HAP-1 (cell line): ENCODE measurements around the gene CAV1.

Experiments used
- DNase-seq, 2 experiments: peaks; one replicate each; pipeline ENCODE4 v3.0.0-alpha.2; 2016 to 2020; ENCODE audit warnings: low spot score in 2 of 2
- H3K27me3 ChIP-seq: fragments of 250-450 bp; sonication (Bioruptor Pico); 2 replicates; pipeline ENCODE4 v1.5.1; 2020; ENCODE audit warnings: low read depth, mild to moderate bottlenecking, moderate library complexity
- H3K36me3 ChIP-seq: fragments of 250-450 bp; sonication (Bioruptor Pico); replicated peaks from 2 replicates; pipeline ENCODE4 v1.5.1; 2020; ENCODE audit warnings: mild to moderate bottlenecking
- H3K4me1 ChIP-seq: fragments of 250-450 bp; sonication (Bioruptor Pico); 2 replicates; pipeline ENCODE4 v1.5.1; 2020; ENCODE audit warnings: mild to moderate bottlenecking
- H3K4me3 ChIP-seq: fragments of 250-450 bp; sonication (Bioruptor Pico); 2 replicates; pipeline ENCODE4 v1.5.1; 2020; ENCODE audit warnings: mild to moderate bottlenecking, moderate library complexity
- H3K9me3 ChIP-seq: fragments of 250-450 bp; sonication (Bioruptor Pico); 2 replicates; pipeline ENCODE4 v1.5.1; 2020; ENCODE audit warnings: mild to moderate bottlenecking, moderate library complexity
- in situ Hi-C: fragments of 300-500 bp; cut with MboI; formaldehyde crosslinking; loops from 3 replicates; pipeline ENCODE4 v1.14.3; 2020; ENCODE audit warnings: low sequenced_read_pairs, inconsistent platforms, mixed read lengths

The CAV1 gene

GRCh38 chr7:116529250-116529649 lies 4.4 kb downstream of the CAV1 start:
- Histone ChIP-seq H3K27me3 (no peaks in the 10 kb centered on the region), H3K4me3 (no peak overlapping the region), H3K9me3 (no peaks in the 10 kb centered on the region), H3K4me1 (peaks cover 11% of the 10 kb centered on the region), H3K36me3 (no peaks in the 10 kb centered on the region)
- no peak for DNase-seq
- in situ Hi-C loops = no loop called here

GRCh38 chr7:116530107-116530820 lies 5.4 kb downstream of the CAV1 start:
- Histone ChIP-seq H3K4me3 (no peak overlapping the region), H3K9me3 (no peaks in the 10 kb centered on the region), H3K27me3 (no peaks in the 10 kb centered on the region), H3K36me3 (no peaks in the 10 kb centered on the region), H3K4me1 (peaks cover 8% of the 10 kb centered on the region)
- DNase-seq = no peak
- in situ Hi-C loops = no loop called here

GRCh38 chr7:116532102-116532688 lies 7.4 kb downstream of the CAV1 start:
- Histone ChIP-seq H3K27me3 (no peaks in the 10 kb centered on the region), H3K36me3 (no peaks in the 10 kb centered on the region), H3K9me3 (no peaks in the 10 kb centered on the region), H3K4me3 (no peak overlapping the region), H3K4me1 (no peaks in the 10 kb centered on the region)
- in situ Hi-C loops = no loop called here
- DNase-seq = no peak

GRCh38 chr7:116534790-116535189 lies 10.0 kb downstream of the CAV1 start:
- no peak overlapping the region for H3K4me3 ChIP-seq
- in situ Hi-C loops = no loop called here
- no peaks in the 10 kb centered on the region for H3K4me1 ChIP-seq
- H3K36me3 ChIP-seq = no peaks in the 10 kb centered on the region
- DNase-seq = no peak
- no peaks in the 10 kb centered on the region for H3K27me3 ChIP-seq
- H3K9me3 ChIP-seq = no peaks in the 10 kb centered on the region

- no peaks in the 10 kb centered on the region for H3K36me3 ChIP-seq
- no peaks in the 10 kb centered on the region for H3K27me3 ChIP-seq
- no peak for DNase-seq
- H3K4me3 ChIP-seq = no peak overlapping the region
- in situ Hi-C loops = no loop called here
- H3K4me1 ChIP-seq = no peaks in the 10 kb centered on the region
- no peaks in the 10 kb centered on the region for H3K9me3 ChIP-seq
Measured at GRCh38 chr7:116535416-116535815, 10.6 kb downstream of the CAV1 start.

- Histone ChIP-seq H3K4me1 (no peaks in the 10 kb centered on the region), H3K36me3 (no peaks in the 10 kb centered on the region)
- in situ Hi-C loops = no loop called here
Measured at GRCh38 chr7:116538138-116538537, 13.3 kb downstream of the CAV1 start.

GRCh38 chr7:116539879-116540278 lies 15.0 kb downstream of the CAV1 start:
- in situ Hi-C loops = no loop called here
- Histone ChIP-seq H3K27me3 (no peaks in the 10 kb centered on the region), H3K4me1 (no peaks in the 10 kb centered on the region), H3K9me3 (no peaks in the 10 kb centered on the region), H3K4me3 (no peak overlapping the region), H3K36me3 (no peaks in the 10 kb centered on the region)
- no peak for DNase-seq

More at GRCh38 chr7:116538138-116538537, 13.3 kb downstream of the CAV1 start:
- no peak for DNase-seq
- H3K9me3 ChIP-seq = no peaks in the 10 kb centered on the region
- no peaks in the 10 kb centered on the region for H3K27me3 ChIP-seq
- H3K4me3 ChIP-seq = no peak overlapping the region

- H3K27me3 ChIP-seq = no peaks in the 10 kb centered on the region
- DNase-seq = no peak
- in situ Hi-C loops = no loop called here
- no peaks in the 10 kb centered on the region for H3K36me3 ChIP-seq
- H3K4me3 ChIP-seq = no peak overlapping the region
- no peaks in the 10 kb centered on the region for H3K9me3 ChIP-seq
- H3K4me1 ChIP-seq = no peaks in the 10 kb centered on the region
Measured at GRCh38 chr7:116540743-116541142, 15.9 kb downstream of the CAV1 start.

GRCh38 chr7:116541951-116542350 lies 17.1 kb downstream of the CAV1 start:
- in situ Hi-C loops = no loop called here
- DNase-seq = no peak
- Histone ChIP-seq H3K36me3 (no peaks in the 10 kb centered on the region), H3K4me1 (no peaks in the 10 kb centered on the region), H3K4me3 (no peak overlapping the region), H3K9me3 (no peaks in the 10 kb centered on the region), H3K27me3 (no peaks in the 10 kb centered on the region)

GRCh38 chr7:116542618-116543017 lies 17.8 kb downstream of the CAV1 start:
- in situ Hi-C loops = no loop called here
- Histone ChIP-seq H3K27me3 (no peaks in the 10 kb centered on the region), H3K9me3 (no peaks in the 10 kb centered on the region), H3K4me3 (no peak overlapping the region), H3K4me1 (no peaks in the 10 kb centered on the region), H3K36me3 (no peaks in the 10 kb centered on the region)
- no peak for DNase-seq

GRCh38 chr7:116543664-116544063 lies 18.8 kb downstream of the CAV1 start:
- in situ Hi-C loops = no loop called here
- Histone ChIP-seq H3K4me1 (no peaks in the 10 kb centered on the region), H3K9me3 (no peaks in the 10 kb centered on the region), H3K4me3 (no peak overlapping the region), H3K36me3 (no peaks in the 10 kb centered on the region), H3K27me3 (no peaks in the 10 kb centered on the region)
- no peak for DNase-seq

GRCh38 chr7:116544487-116544886 lies 19.7 kb downstream of the CAV1 start:
- Histone ChIP-seq H3K27me3 (no peaks in the 10 kb centered on the region), H3K9me3 (no peaks in the 10 kb centered on the region), H3K4me1 (no peaks in the 10 kb centered on the region), H3K4me3 (no peak overlapping the region), H3K36me3 (no peaks in the 10 kb centered on the region)
- in situ Hi-C loops = no loop called here
- no peak for DNase-seq

GRCh38 chr7:116545411-116545993 lies 20.7 kb downstream of the CAV1 start:
- Histone ChIP-seq H3K4me3 (no peak overlapping the region), H3K9me3 (no peaks in the 10 kb centered on the region), H3K36me3 (no peaks in the 10 kb centered on the region), H3K27me3 (no peaks in the 10 kb centered on the region), H3K4me1 (no peaks in the 10 kb centered on the region)
- in situ Hi-C loops = no loop called here
- no peak for DNase-seq

- Histone ChIP-seq H3K36me3 (no peaks in the 10 kb centered on the region), H3K27me3 (no peaks in the 10 kb centered on the region), H3K4me1 (no peaks in the 10 kb centered on the region), H3K4me3 (no peak overlapping the region), H3K9me3 (no peaks in the 10 kb centered on the region)
- in situ Hi-C loops = no loop called here
- DNase-seq = no peak
Measured at GRCh38 chr7:116546054-116546453, 21.2 kb downstream of the CAV1 start.
